ENCODE data around the gene GPRASP1.
A peak's percentile ranks its signal among the peaks of the same experiment; 100 is the strongest.
"Not testable (repeated sequence)": the region's sequence is repeated elsewhere in the genome, so short reads cannot be mapped to it uniquely, and the experiment has no call there.

Gene GPRASP1

DNA sequence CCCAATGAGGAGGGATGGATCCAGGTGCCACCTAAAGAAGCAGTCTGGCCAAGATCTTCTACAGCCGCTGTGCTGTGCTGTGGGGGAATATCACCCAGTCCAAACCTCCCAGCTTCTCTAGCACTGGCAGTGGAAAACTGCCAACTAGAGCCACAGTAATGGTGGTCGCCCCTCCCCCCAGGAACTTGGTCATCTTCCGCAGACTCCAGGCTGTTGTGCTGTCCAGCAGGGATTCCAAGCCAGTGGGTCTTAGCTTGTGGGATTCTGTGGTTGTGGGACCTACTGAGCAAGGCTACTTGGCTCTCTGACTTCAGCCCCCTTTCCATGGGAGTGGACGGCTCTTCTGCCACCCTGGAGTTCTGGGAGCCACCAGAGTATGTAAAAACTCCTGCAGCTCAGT lies 18.2 kb downstream of the GPRASP1 start:
- TF ChIP-seq, protein P1, sequence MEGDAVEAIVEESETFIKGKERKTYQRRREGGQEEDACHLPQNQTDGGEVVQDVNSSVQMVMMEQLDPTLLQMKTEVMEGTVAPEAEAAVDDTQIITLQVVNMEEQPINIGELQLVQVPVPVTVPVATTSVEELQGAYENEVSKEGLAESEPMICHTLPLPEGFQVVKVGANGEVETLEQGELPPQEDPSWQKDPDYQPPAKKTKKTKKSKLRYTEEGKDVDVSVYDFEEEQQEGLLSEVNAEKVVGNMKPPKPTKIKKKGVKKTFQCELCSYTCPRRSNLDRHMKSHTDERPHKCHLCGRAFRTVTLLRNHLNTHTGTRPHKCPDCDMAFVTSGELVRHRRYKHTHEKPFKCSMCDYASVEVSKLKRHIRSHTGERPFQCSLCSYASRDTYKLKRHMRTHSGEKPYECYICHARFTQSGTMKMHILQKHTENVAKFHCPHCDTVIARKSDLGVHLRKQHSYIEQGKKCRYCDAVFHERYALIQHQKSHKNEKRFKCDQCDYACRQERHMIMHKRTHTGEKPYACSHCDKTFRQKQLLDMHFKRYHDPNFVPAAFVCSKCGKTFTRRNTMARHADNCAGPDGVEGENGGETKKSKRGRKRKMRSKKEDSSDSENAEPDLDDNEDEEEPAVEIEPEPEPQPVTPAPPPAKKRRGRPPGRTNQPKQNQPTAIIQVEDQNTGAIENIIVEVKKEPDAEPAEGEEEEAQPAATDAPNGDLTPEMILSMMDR (conservative IDR thresholded peaks at IDR 0.05; ENCODE audit: low read length) = no peak
- no peak for DNase-seq (ENCODE audit: low read depth)
- no peak overlapping the region for H3K4me3 ChIP-seq (ENCODE audit: low read length)

- no peak overlapping the region for H3K4me3 ChIP-seq (ENCODE audit: low read length)
- TF ChIP-seq, protein P1 (conservative IDR thresholded peaks at IDR 0.05; ENCODE audit: low read length) = no peak
- DNase-seq (ENCODE audit: low read depth) = no peak
These were observed 21.6 kb downstream of the GPRASP1 start for GRCh38 chrX:102672856-102673255.

- H3K4me3 ChIP-seq (ENCODE audit: low read length); DNase-seq (ENCODE audit: low read depth): not testable (repeated sequence)
These were observed 26.2 kb downstream of the GPRASP1 start for GRCh38 chrX:102677479-102677878.

GRCh38 chrX:102684772-102685520 lies 33.7 kb downstream of the GPRASP1 start:
- DNase-seq (ENCODE audit: low read depth) = no peak
- no peak overlapping the region for H3K4me3 ChIP-seq (ENCODE audit: low read length)
- TF ChIP-seq, protein P1 (conservative IDR thresholded peaks at IDR 0.05; ENCODE audit: low read length) = no peak

GRCh38 chrX:102694749-102695148 lies 43.5 kb downstream of the GPRASP1 start:
- TF ChIP-seq, protein P1 (conservative IDR thresholded peaks at IDR 0.05; ENCODE audit: low read length) = no peak
- DNase-seq (ENCODE audit: low read depth) = no peak
- no peak overlapping the region for H3K4me3 ChIP-seq (ENCODE audit: low read length)

GRCh38 chrX:102696306-102696705 lies 45.0 kb downstream of the GPRASP1 start:
- no peak overlapping the region for H3K4me3 ChIP-seq (ENCODE audit: low read length)
- no peak for DNase-seq (ENCODE audit: low read depth)
- TF ChIP-seq, protein P1 (conservative IDR thresholded peaks at IDR 0.05; ENCODE audit: low read length) = no peak

DNA sequence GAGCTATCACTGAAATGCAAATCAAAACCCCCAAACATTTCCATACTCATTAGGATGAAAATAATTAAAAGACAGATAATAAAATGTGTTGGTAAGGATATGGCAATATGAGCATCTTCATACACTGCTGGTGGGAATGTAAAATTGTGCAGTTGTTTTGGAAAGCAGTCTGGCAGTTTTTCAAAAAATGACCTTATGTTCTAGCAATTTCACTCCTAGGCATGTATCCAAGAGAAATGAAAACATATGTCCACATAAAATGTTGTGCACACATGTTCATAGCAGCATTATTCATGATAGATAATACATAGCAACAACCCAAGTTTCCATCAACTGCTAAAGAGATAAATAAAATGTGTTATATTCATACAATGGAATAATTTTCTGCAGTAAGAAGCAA lies 46.2 kb downstream of the GPRASP1 start:
- TF ChIP-seq, protein P1 (conservative IDR thresholded peaks at IDR 0.05; ENCODE audit: low read length) = no peak; the same call in 1 of the 2 replicates
- peak; percentile 61 for DNase-seq (ENCODE audit: low read depth)

More for the DNA sequence above, 46.2 kb downstream of the GPRASP1 start:
- no peak overlapping the region for H3K4me3 ChIP-seq (ENCODE audit: low read length)

Data from AG10803 (cell line).